ENCODE results near the gene MGRN1. TPM values are rescaled to one million over a fixed set of nuclear protein-coding genes. Genes with fewer than 3 reads are reported as not detected.
"Not testable (repeated sequence)": the region's sequence is repeated elsewhere in the genome, so short reads cannot be mapped to it uniquely, and the experiment has no call there.

Gene MGRN1
- total RNA-seq, 2 donors from 2014 or later: 61.0 to 62.6 TPM

- DNase-seq (ENCODE audit: low spot score): no peak
- intact Hi-C loops (cut with DNase I): no loop called here
Observed at GRCh38 chr16:4737545-4737944, 112.9 kb downstream of the MGRN1 start.

- intact Hi-C loops (cut with DNase I); DNase-seq (ENCODE audit: low spot score): not testable (repeated sequence)
Observed at GRCh38 chr16:4738370-4738769, 113.7 kb downstream of the MGRN1 start.

Small RNA genes lying within 50 kb of the gene (microRNA-seq; reads per million reads assigned to microRNA genes)
- 0 to 0.32 reads per million in 2 donors for gene MIR6769A (ENCODE audit: borderline microRNAs expressed in 2 of 2)

Other genes with a start within 250 kb of the MGRN1 start
- gene CORO7, start 208.2 kb upstream of the MGRN1 start, total RNA-seq: 10 to 100 TPM; 28.5 to 29.5 TPM
- gene DNAJA3, start 199.0 kb upstream of the MGRN1 start, total RNA-seq: 10 to 100 TPM; 22.4 to 23.6 TPM
- 10 to 100 TPM; 18.8 to 25.3 TPM for gene NMRAL1, start 150.2 kb upstream of the MGRN1 start, total RNA-seq
- 10 to 100 TPM; 28.3 to 30.5 TPM for gene HMOX2, start 148.4 kb upstream of the MGRN1 start, total RNA-seq
- 10 to 100 TPM; 19.4 to 21.1 TPM for gene CDIP1, start 86.1 kb upstream of the MGRN1 start, total RNA-seq
- gene C16orf96, start 68.5 kb upstream of the MGRN1 start, total RNA-seq: under 1 TPM; 0.09 to 0.10 TPM
- 10 to 100 TPM; 15.6 to 16.4 TPM for gene UBALD1, start 9.9 kb upstream of the MGRN1 start, total RNA-seq
- 10 to 100 TPM; 10.7 to 14.2 TPM for gene NUDT16L1, start 68.7 kb downstream of the MGRN1 start, total RNA-seq
- 10 to 100 TPM; 17.0 to 17.8 TPM for gene ANKS3, start 109.4 kb downstream of the MGRN1 start, total RNA-seq
- gene DNAAF8, start 109.7 kb downstream of the MGRN1 start, total RNA-seq: under 1 TPM; 0.32 to 0.43 TPM
- 1 to 10 TPM; 7.9 TPM for gene ZNF500, start 142.3 kb downstream of the MGRN1 start, total RNA-seq
- not detected for gene SEPTIN12, start 163.5 kb downstream of the MGRN1 start, total RNA-seq
- not detected for gene SMIM22, start 170.5 kb downstream of the MGRN1 start, total RNA-seq
- 10 to 100 TPM; 12.9 to 23.5 TPM for gene ROGDI, start 177.8 kb downstream of the MGRN1 start, total RNA-seq
- 10 to 100 TPM; 72.2 to 72.3 TPM for gene GLYR1, start 222.5 kb downstream of the MGRN1 start, total RNA-seq
- 10 to 100 TPM; 25.5 to 27.7 TPM for gene UBN1, start 222.7 kb downstream of the MGRN1 start, total RNA-seq